OCI-LY1 (cell line): ENCODE measurements around the gene WWP2.
"Not testable (repeated sequence)": the region's sequence is repeated elsewhere in the genome, so short reads cannot be mapped to it uniquely, and the experiment has no call there.

Source experiments
- CTCF ChIP-seq: fragments of 200-600 bp; sonication (generic), shearing (Covaris generic); IDR thresholded peaks from 2 replicates; pipeline ENCODE4 v1.5.1; 2017; ENCODE audit warnings: mild to moderate bottlenecking, antibody characterized with exemption, low read length, moderate library complexity, mixed read lengths
- EZH2 ChIP-seq: fragments of 200-600 bp; sonication (generic), shearing (Covaris generic); IDR thresholded peaks from 2 replicates; pipeline ENCODE4 v1.8.0; 2017; ENCODE audit warnings: borderline replicate concordance, mixed run types, mild to moderate bottlenecking, antibody characterized with exemption, low read length, moderate library complexity, mixed read lengths

- TF ChIP-seq CTCF, EZH2: not testable (repeated sequence)
These were observed 201.2 kb downstream of the WWP2 start for GRCh38 chr16:69963312-69963711.
